ENCODE data around the gene NKTR. TPM values are rescaled to one million over a fixed set of nuclear protein-coding genes. Genes with fewer than 3 reads are reported as not detected.
A peak's percentile ranks its signal among the peaks of the same experiment; 100 is the strongest.
"Not testable (repeated sequence)": the region's sequence is repeated elsewhere in the genome, so short reads cannot be mapped to it uniquely, and the experiment has no call there.

Gene NKTR
- 66.0 and 70.5 TPM in 2 replicates for total RNA-seq (2021)
- percentile 93 among the genes with signal in this experiment for Bru-seq, nascent RNA
- percentile 98 among the genes with signal in this experiment for BruChase-seq, experiment 1, labeled RNA remaining after a 2-hour chase
- BruChase-seq, experiment 2, labeled RNA remaining after a 6-hour chase, result percentile 96 among the genes with signal in this experiment
- long read RNA-seq, partial matches to known transcripts, result 5 of 12 reads
- long read RNA-seq, other reads (novel, unspliced or antisense), result 6 of 12 reads

GRCh38 chr3:42600111-42600957 lies at the start of gene NKTR:
NKTR (plus strand) TSS chr3:42600686; CDS start chr3:42601007, 321 bp downstream.
- DNase-seq, result peak; percentile 98 to 99
- Histone ChIP-seq H3K27ac (peak within 1 kb of the TSS; percentile 86), H3K4me2 (peak within 1 kb of the TSS; percentile 86), H3K4me1 (replicated peaks; ENCODE audit: insufficient read depth) (peaks cover 27% of the 10 kb centered on the region), H3K9me2 (ENCODE audit: insufficient read depth) (no peaks in the 10 kb centered on the region), H3K79me2 (ENCODE audit: low read depth) (peaks cover 42% of the 10 kb centered on the region), H3K4me3 (peak within 1 kb of the TSS; percentile 74), H3K9me3 (ENCODE audit: insufficient read depth, low read depth) (no peaks in the 10 kb centered on the region), H3K36me3 (ENCODE audit: low read depth) (0 out of 2 replicates have a peak, but pooled peaks cover 2% of the 10 kb centered on the region), H4K20me1 (ENCODE audit: insufficient read depth) (peaks cover 6% of the 10 kb centered on the region), H2AFZ (peak within 1 kb of the TSS; percentile 90), H3K27me3 (ENCODE audit: insufficient read depth, low read depth) (no peaks in the 10 kb centered on the region), H3F3A (ENCODE audit: insufficient read depth, low read depth) (peaks cover 34% of the 10 kb centered on the region; the same call in 1 of the 2 replicates)
- intact Hi-C loops (cut with micrococcal nuclease; ENCODE audit: unreplicated experiment), result loop anchor here (1.0 to 2.0 kb wide), 2 partner anchors 52 to 440 kb away; partner anchors contain the start of gene ZBTB47
- ChIA-PET CTCF (interaction anchor here (0.7 kb wide), 2 partner anchors 52 to 95 kb away, joined by 3 read pairs; no protein-coding TSS in a partner anchor), POLR2A (ENCODE audit: unreplicated experiment) (interaction anchor here (0.5 to 1.3 kb wide), 6 partner anchors 10 to 1276 kb away, joined by 3 to 17 read pairs (median 4); partner anchors contain the start of gene SS18L2)
- no TSS peak for BruUV-seq (replicated peaks)
- no peak for TF ChIP-seq CTCF (conservative IDR thresholded peaks at IDR 0.05)
- no peak for TF ChIP-seq EZH2 (IDR thresholded peaks at IDR 0.05; ENCODE audit: low read depth)

- H3K9me2 ChIP-seq (ENCODE audit: insufficient read depth), result no peaks in the 10 kb centered on the region
- intact Hi-C loops (cut with micrococcal nuclease; ENCODE audit: unreplicated experiment), result no loop called here
- no peak overlapping the region for H3K4me3 ChIP-seq
- no peaks in the 10 kb centered on the region for H3K36me3 ChIP-seq (ENCODE audit: low read depth)
- H4K20me1 ChIP-seq (ENCODE audit: insufficient read depth), result no peaks in the 10 kb centered on the region
- POLR2A ChIA-PET (ENCODE audit: unreplicated experiment), result no interaction called here
- no peak for DNase-seq
- no peaks in the 10 kb centered on the region for H3K79me2 ChIP-seq (ENCODE audit: low read depth)
- H3K9me3 ChIP-seq (ENCODE audit: insufficient read depth, low read depth), result no peaks in the 10 kb centered on the region
- H3K27ac ChIP-seq, result no peak overlapping the region
- H3K4me2 ChIP-seq, result no peak overlapping the region
- H3K4me1 ChIP-seq (replicated peaks; ENCODE audit: insufficient read depth), result no peaks in the 10 kb centered on the region
- H2AFZ ChIP-seq, result no peak overlapping the region
- BruUV-seq (replicated peaks), result no TSS peak
- H3F3A ChIP-seq (ENCODE audit: insufficient read depth, low read depth), result 0 out of 2 replicates have a peak, but pooled peaks cover 4% of the 10 kb centered on the region
- CTCF ChIA-PET, result interaction anchor here (0.7 kb wide), 1 partner anchor 80 kb away, joined by 7 read pairs; no protein-coding TSS in a partner anchor
- no peaks in the 10 kb centered on the region for H3K27me3 ChIP-seq (ENCODE audit: insufficient read depth, low read depth)
- TF ChIP-seq CTCF (conservative IDR thresholded peaks at IDR 0.05) (no peak), EZH2 (IDR thresholded peaks at IDR 0.05; ENCODE audit: low read depth) (no peak)
Observed at GRCh38 chr3:42552830-42553229, 47.7 kb upstream of the NKTR start.

GRCh38 chr3:42556089-42556632 lies 44.3 kb upstream of the NKTR start:
- Histone ChIP-seq H3K36me3 (ENCODE audit: low read depth) (no peaks in the 10 kb centered on the region), H3K4me2 (no peak overlapping the region), H3K27ac (no peak overlapping the region), H3K9me3 (ENCODE audit: insufficient read depth, low read depth) (no peaks in the 10 kb centered on the region), H3K4me1 (replicated peaks; ENCODE audit: insufficient read depth) (no peaks in the 10 kb centered on the region), H3K4me3 (no peak overlapping the region), H4K20me1 (ENCODE audit: insufficient read depth) (no peaks in the 10 kb centered on the region), H3K27me3 (ENCODE audit: insufficient read depth, low read depth) (no peaks in the 10 kb centered on the region), H3K9me2 (ENCODE audit: insufficient read depth) (no peaks in the 10 kb centered on the region), H3K79me2 (ENCODE audit: low read depth) (no peaks in the 10 kb centered on the region), H2AFZ (no peak overlapping the region), H3F3A (ENCODE audit: insufficient read depth, low read depth) (0 out of 2 replicates have a peak, but pooled peaks cover 5% of the 10 kb centered on the region)
- peak in 1 of 2 experiments; percentile 37 for DNase-seq
- BruUV-seq (replicated peaks), result no TSS peak
- POLR2A ChIA-PET (ENCODE audit: unreplicated experiment), result no interaction called here
- no peak for TF ChIP-seq EZH2 (IDR thresholded peaks at IDR 0.05; ENCODE audit: low read depth)
- no peak for TF ChIP-seq CTCF (conservative IDR thresholded peaks at IDR 0.05)
- intact Hi-C loops (cut with micrococcal nuclease; ENCODE audit: unreplicated experiment), result loop anchor here (5.0 kb wide), 1 partner anchor 186 kb away; no protein-coding TSS in a partner anchor
- CTCF ChIA-PET, result interaction anchor here (0.7 kb wide), 1 partner anchor 372 kb away, joined by 3 read pairs; no protein-coding TSS in a partner anchor

GRCh38 chr3:42556817-42557216 lies 43.7 kb upstream of the NKTR start:
- BruUV-seq (replicated peaks); H3K4me1 ChIP-seq (replicated peaks; ENCODE audit: insufficient read depth); POLR2A ChIA-PET (ENCODE audit: unreplicated experiment); H3K9me3 ChIP-seq (ENCODE audit: insufficient read depth, low read depth); H2AFZ ChIP-seq; H3K9me2 ChIP-seq (ENCODE audit: insufficient read depth); H3K4me2 ChIP-seq; DNase-seq; H4K20me1 ChIP-seq (ENCODE audit: insufficient read depth); H3F3A ChIP-seq (ENCODE audit: insufficient read depth, low read depth); H3K27ac ChIP-seq; H3K27me3 ChIP-seq (ENCODE audit: insufficient read depth, low read depth); H3K36me3 ChIP-seq (ENCODE audit: low read depth); H3K4me3 ChIP-seq; H3K79me2 ChIP-seq (ENCODE audit: low read depth): not testable (repeated sequence)
- intact Hi-C loops (cut with micrococcal nuclease; ENCODE audit: unreplicated experiment), result loop anchor here (5.0 kb wide), 1 partner anchor 185 kb away; no protein-coding TSS in a partner anchor
- CTCF ChIA-PET, result interaction anchor here (0.7 kb wide), 1 partner anchor 373 kb away, joined by 3 read pairs; no protein-coding TSS in a partner anchor
